HG03108 (cell line): ENCODE measurements around the gene ASCC1.

ENCODE experiments used
- ATAC-seq: cut with Tn5 transposase; IDR thresholded peaks from one replicate; pipeline ENCODE4 v1.9.1; 2021; ENCODE audit warnings: moderate library complexity; ENCODE audit not compliant: unreplicated experiment

ASCC1 gene

GRCh38 chr10:72086466-72087391, 129.3 kb downstream of the ASCC1 start:
- no peak for ATAC-seq

- ATAC-seq, result no peak
Observed at GRCh38 chr10:72085864-72086465, 130.1 kb downstream of the ASCC1 start.

- ATAC-seq, result no peak
Observed at GRCh38 chr10:72085166-72085565, 130.9 kb downstream of the ASCC1 start.

- no peak for ATAC-seq
Observed at GRCh38 chr10:72083790-72084459, 132.2 kb downstream of the ASCC1 start.

- ATAC-seq, result no peak
Observed at GRCh38 chr10:72082856-72083789, 133.0 kb downstream of the ASCC1 start.

- ATAC-seq, result no peak
Observed at GRCh38 chr10:72081772-72082590, 134.1 kb downstream of the ASCC1 start.

- ATAC-seq, result no peak
Observed at GRCh38 chr10:72081210-72081609, 134.9 kb downstream of the ASCC1 start.

- no peak for ATAC-seq
Observed at GRCh38 chr10:72080042-72080975, 135.8 kb downstream of the ASCC1 start.

- ATAC-seq, result no peak
Observed at GRCh38 chr10:72079356-72079755, 136.7 kb downstream of the ASCC1 start.

- ATAC-seq, result no peak
Observed at GRCh38 chr10:72077275-72077990, 138.6 kb downstream of the ASCC1 start.

- no peak for ATAC-seq
Observed at GRCh38 chr10:72076756-72077155, 139.3 kb downstream of the ASCC1 start.

GRCh38 chr10:72075376-72076115, 140.5 kb downstream of the ASCC1 start:
- ATAC-seq, result no peak

- ATAC-seq, result no peak
Observed at GRCh38 chr10:72074574-72075375, 141.3 kb downstream of the ASCC1 start.

- ATAC-seq, result no peak
Observed at GRCh38 chr10:72073708-72074573, 142.1 kb downstream of the ASCC1 start.

- no peak for ATAC-seq
Observed at GRCh38 chr10:72072639-72073038, 143.4 kb downstream of the ASCC1 start.

GRCh38 chr10:72072046-72072445, 144.0 kb downstream of the ASCC1 start:
- ATAC-seq, result no peak
